NCI-H2081 treated with DMSO at 0.1 percent for 48 hours (cell line): ENCODE results near the gene GPATCH2.
"Not testable (repeated sequence)": the region's sequence is repeated elsewhere in the genome, so short reads cannot be mapped to it uniquely, and the experiment has no call there.

Experiments
- DNase-seq: peaks from one replicate; lab custom pipeline; 2025; lab: John Stamatoyannopoulos, UW

Gene GPATCH2

DNA sequence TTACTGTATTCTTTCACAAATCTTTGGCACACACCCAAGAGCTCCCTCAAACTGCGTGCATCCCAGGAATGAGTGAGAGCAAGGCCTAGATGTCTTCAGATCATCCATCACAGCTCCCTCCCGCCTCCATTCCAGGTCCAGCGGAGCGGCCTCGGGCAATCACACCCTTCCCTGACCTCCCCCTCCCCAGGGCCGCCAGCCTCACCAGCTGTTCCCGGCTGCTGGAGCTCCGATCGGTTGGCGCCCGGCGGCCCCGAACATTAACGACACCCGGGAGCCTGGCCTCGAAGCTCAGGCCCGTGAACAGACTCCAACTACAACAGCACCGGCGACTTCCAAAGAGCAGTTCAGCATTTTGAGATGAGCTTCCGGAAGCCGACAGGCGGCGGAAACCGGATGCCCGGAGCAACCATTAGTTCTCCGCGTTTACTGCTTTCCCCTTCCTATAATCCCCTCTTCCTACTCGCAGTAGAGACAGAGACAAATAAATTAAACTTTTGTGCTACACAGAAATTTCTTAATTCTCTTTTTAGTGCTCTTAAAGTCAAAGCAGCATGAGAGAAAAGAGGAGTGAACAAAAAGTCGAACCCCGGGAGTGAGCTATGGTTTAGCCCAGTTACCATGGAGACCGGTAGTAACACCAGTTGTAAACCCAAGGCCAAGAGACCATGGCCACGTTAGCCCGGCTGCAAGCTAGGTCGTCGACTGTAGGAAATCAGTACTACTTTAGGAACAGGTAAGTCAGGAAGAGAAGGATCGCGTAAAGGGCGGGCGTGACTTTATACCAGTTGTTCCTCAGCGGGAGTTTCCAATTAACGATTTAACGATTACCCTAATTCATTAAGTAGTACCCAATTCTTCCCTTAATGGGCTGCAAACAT, at the start of gene GPATCH2, which contains the start of gene SPATA17:
TSS of gene GPATCH2 (minus strand) at position 380 of the 881 bp plus-strand sequence. CDS start at position 261, 119 bp downstream.
TSS of gene SPATA17 (plus strand) at position 634 of the 881 bp plus-strand sequence. CDS start at position 669, 35 bp downstream.
- DNase-seq = peak; percentile 85

DNA sequence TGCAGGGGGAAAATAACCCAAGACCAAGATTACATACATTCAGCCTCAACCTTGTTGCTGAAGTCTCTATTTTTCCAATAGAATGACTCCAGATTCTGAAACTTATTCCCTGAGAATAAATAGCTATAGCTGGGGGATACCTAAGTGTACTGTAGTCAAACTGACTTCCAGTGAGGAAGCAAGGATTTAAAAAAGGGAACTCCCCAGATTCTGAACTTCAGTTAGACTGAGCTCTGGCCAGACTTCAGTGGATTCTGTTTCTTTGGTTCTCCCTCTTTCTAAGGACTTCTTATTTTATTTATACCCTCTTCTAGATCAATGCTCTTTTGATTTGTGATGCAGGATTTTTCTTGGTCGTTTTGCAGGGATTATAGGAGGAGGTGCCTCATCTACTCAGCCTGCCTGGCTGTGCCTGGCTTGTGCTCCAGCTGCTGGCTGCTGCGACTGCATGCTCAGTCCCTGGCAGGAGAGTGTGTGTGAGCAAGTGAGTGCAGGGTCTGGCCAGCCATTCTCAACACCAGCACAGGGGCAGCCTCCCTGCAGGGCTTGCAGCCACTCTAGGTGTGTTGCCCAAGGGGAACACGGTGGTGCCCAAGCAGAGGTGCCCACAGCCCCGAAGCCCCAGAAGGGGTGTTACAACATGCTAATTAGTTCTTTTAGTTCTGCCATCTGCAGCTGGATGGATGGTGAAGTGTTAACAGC, 43.3 kb upstream of the GPATCH2 start:
- no peak for DNase-seq

DNA sequence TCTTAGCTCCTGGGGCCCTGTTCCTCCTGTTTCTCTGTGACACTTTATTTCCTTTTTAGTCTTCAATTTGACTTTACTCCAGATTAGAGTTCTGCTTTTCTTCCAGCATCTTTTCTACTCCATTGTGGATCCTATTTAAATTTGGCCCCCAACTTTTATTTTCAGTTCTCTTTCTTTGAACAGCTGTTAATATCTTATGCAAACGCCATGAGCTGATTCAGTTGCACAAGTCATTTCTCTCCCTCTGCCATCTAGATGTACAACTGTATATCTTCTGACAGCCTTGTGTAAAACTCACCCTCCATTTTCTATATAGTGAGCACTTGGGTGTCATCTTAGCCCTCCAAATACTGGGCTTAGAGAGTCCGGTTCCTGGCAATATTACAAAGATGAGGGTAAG, 42.5 kb upstream of the GPATCH2 start:
- DNase-seq = no peak

DNA sequence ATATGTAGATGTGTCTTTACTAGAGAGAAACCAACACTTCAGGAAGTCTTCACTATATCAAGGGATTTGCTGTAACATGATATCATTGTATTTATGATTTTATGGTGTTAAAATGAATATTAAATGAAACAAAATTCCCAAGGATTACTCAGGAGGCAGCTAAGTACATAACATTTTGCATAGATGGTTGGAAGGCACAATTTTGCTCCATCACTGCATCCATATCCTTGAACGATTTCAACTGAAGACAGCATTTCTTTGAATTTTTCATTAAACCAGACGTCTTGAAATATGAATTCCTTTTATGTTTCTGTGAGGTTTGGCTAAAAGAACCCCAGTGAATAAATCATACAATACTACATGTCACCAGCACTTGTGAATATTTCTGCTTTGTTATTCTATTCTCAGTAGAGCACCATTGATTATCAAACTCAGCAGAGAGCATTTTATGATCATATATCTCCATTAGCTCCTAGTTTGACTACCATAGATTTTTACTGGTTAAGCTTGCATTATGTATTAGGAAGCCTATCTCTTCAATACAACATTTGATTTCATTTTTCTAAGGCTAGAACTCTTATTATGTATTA, 37.6 kb upstream of the GPATCH2 start:
- no peak for DNase-seq

DNA sequence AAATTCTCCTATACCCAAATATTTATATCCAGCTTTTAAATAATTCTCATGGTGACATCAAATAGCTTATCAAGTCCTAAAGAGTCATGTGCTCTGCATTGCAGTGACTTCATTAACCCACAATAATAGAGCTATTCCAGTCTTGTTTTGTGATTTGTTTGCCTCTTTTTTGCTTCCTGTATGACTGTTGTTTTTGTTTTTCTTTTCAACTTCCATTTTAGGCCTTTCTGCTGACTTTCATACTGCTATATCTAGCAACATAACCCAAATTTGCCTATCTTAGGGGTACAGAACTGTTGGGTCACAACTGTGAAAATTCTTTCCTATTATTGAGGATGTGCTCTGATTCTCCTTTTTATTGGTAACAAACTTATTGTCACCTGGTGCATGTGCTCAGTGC, 30.5 kb upstream of the GPATCH2 start:
- no peak for DNase-seq

DNA sequence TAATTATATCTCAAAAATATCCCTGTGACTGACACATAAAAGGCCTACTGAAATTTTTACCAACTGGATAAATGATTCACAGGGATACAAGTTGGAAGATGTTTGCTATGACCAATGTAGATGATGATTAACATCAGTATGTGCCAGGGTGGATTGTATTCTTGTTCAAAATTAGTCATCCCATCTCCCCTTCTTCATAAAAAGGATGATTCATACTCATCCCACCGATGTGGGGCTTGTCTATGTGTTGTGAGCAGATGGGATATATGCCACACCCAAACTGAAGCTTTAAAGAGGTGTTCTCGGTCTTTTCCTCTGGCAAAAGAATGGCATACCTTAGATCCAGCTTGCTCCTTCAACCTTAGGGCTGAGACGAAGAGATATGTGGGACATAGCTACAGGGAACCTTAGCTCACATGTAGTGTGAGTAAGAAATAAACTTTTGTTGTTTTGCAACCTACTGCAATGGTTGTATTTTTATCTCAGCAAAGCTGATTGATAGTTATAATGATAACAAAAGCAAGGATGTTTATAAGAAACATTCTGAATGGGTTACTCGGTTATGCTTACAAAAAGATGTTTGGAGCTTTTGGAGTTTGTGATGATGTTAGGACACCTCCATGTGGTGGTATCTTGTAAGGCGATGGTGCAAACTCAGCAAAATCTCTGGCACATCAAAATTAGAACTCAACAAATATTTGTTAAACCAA, 29.6 kb upstream of the GPATCH2 start:
- DNase-seq = peak; percentile 22

DNA sequence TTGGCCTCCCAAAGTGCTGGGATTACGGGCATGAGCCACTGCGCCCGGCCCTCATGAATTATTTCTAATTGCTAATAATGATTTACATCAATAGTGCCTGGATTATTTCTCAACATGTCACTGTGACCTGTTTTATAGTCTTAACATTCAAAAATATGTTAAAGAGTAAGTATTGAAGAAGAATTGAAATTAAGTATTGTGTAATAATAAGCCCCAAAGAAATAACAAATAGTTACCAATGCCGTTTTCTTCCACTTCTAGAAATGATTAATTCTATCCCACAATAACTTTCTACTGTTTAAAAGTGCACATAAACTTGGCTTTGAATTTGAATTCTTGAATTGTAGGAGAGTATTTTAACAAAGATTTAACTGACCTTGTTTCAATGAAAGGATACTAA, 19.8 kb upstream of the GPATCH2 start:
- no peak for DNase-seq

DNA sequence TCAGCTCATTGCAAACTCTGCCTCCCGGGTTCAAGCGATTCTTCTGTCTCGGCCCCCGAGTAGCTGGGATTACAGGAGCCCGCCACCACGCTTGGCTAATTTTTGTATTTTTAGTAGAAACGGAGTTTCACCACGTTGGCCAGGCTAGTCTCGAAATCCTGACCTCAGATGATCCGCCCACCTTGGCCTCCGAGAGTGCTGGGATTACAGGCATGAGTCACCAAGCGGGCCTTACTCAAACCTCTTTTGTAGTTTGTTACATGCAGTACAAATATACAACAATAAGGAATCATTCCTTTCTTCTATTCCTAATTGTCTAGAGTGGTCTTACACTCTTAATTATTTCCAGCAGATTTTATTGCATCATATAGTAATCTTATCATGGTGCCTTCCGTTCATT, 16.9 kb upstream of the GPATCH2 start:
- DNase-seq = no peak

DNA sequence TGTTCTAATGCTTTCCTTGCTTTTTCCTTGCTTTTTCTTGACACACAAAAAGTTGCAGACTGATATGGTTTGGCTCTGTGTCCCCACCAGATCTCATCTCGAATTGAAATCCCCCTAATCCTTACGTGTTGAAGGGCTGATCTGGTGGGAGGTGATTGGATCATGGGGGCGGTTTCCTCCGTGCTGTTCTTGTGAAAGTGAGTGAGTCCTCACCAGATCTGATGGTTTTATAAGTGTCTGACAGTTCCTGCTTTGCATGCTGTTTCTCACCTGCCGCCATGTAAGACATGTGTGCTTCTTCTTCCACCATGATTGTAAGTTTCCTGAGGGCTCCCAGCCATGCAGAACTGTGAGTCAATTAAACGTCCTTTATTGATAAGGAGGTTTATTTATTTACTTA, 11.6 kb upstream of the GPATCH2 start:
- no peak for DNase-seq

DNA sequence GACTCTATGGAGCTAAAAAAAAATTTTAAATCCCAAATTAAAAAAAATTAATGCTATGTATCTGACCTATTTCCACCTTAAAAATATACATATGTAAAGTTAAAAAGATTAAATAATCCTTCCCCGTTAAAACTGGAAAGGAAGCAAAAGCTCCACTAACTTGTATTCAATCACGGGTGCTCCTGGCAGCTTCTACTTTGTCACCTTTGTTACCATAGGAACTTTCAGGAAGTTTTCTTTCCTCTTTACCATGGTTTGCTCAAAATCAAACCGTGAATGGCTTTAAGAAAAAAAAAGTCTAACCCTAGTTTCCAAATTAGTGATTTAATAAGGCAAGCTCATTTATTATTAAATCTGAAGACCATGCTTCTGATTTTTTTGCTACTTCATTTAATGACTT, 3.5 kb downstream of the GPATCH2 start:
- no peak for DNase-seq

DNA sequence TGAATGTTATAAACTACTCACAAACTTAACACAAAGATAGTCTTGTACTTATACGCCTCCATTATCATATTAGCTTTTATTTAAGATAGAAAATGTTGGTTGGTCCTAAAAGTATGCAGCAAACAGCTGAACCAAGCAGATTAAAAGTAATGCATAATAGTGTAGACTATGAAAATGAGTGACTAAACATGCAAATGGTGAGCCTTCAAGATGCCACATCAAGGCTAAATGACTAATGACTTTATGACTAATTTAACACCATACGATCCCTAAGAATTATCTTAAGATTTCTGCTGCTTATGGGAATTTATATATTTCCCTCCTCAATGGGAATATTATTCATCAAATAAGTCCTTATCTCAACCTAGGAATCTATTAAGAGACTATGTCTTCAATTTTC, 4.6 kb downstream of the GPATCH2 start:
- DNase-seq = no peak

DNA sequence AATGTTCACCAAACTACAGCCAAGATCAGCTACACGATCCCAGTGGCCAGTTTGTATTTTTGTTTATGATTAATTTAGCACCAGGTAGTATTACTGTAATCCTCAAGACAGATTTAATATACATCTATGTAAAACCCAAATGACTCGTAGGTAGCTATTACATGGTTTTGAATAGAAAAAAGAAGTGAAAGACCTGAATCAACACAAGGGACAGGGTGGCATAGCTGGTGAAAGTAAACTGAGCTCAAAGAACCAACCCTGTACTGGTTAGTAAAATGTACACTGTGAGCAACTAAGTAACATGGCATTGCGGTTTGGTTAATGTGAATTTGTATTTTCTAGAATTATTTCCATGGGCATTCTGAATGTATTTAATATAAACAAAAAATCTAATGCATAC, 8.8 kb downstream of the GPATCH2 start:
- DNase-seq = no peak

DNA sequence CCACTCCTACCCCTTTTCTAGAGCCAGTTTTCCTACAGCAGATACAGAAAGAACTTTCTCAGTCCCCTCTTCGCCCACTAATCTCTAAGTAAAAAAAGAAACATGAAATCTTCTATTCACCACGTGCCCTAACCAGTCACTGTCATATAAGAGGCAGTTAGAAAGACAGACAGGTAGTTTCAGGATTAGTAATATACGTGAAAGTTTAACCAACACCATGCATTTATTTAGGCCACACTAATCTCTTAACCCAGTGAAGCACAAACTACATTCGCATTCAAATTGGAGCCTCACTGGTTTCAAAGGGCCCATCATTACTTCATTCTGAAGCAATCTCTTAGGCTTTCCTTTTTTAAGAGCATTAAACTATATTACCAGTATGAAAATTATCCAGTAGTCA, 10.1 kb downstream of the GPATCH2 start:
- no peak for DNase-seq

DNA sequence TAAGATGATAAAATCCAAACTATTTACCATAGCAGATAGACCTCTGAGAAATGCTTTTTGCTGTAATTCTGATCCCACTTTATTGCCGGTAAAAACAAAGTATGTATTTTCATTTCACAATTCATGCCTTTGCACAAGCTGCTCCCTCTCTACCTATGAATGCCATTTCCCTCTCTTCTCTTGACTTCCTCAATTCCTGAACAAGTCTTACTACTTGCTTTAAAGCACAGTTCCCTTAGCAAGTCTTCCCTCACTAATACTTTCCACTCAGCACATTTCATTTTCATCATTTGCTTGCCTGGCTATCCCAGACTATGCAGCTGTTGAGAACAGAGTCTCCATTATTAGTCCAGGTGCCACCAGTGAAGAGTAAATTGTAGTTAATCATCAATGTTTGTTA, 13.8 kb downstream of the GPATCH2 start:
- DNase-seq = no peak

DNA sequence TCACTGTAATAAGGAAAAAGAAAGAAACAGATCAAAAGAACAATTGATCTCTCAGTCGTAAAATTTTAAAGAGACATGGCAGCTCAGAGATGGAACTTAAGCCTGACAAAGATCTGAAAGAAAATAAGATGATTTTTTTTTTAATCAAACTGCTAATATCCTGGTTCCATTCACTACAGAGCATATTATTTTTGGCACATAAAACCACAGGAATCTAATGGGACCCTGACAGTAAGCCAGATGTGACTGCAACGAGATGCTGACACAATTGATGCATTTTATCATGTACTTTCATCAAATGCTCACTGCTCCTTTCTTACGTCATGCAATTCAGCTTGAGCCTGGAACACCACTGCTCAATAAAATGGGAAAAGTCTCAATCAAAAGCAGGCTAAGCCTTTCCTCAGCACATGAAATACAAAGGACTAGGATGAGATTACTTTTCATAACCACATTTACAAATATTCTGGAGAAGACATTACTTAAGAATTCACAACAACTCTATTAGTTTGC, 16.6 kb downstream of the GPATCH2 start:
- DNase-seq = no peak

DNA sequence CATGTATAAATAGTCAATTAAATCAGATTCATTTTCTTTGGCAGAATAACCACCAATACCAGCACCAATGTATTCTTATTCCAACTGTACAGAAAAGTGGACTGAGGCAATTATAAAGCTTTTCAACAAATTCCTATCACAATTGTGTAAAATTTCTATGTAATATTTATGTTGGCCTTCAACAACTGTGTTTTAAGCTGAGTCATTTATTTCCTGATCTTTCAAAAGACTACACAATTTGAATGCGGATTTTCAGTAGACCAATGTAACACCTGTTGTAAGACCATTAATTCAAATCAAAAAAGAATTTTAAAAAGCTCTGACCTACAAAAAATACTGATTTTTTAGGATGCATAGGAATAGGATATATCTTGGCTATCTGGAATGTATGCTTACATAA, 25.5 kb downstream of the GPATCH2 start:
- no peak for DNase-seq

DNA sequence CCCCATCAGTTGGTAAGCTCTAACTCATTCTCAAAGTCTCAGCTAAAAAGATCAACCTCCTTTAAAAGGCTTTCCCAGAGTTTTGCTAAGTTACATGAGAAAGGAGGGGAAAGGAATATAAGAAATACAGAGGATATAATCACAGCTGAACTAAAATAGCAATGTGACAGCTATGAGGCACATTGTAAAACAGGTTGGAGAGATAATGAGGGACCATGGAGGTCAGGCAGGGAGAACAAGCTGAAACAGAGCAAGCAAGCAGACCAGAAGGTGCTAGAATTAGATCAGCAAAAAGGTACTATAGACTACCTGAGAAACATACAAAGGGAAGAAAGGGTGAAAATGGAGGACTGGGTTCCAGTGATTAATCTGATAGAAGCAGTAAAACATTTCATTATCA, 28.5 kb downstream of the GPATCH2 start:
- DNase-seq = no peak

DNA sequence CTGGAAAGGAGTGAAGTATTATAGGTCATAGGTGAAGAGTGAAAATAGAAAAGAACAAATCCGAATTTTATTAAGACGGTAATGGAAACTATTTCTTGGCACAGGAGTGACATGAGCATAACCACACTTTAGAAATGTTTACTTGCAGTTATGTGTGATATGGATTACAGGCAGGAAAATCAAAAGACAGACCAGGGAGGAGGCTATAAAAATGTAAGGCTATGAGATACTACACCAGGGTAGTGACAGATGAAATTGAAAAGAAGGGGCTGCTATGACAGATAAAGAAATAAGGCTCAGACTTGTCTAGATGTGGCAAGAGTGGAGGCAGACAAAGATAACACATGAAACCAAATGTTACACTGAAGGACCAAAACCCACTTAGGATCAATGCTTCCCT, 31.7 kb downstream of the GPATCH2 start:
- DNase-seq = no peak

DNA sequence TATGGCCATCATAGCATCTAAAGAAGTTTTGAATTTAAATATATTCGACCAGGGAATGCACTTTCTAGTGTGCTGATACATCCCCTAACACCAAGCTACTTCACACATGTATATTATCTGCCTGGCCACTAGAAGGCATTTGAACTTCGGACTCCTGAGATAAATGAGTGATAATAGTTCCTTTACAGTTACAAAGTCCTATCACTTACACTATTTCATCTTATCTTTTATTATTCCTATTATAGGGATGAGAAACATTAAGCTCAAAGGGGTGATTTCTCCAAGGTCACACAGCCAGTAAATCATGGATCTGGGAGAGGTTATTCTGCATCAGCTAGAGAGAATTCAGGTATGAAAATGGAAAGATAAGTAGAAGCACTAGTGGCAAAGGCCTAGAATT, 40.3 kb downstream of the GPATCH2 start:
- DNase-seq = no peak

DNA sequence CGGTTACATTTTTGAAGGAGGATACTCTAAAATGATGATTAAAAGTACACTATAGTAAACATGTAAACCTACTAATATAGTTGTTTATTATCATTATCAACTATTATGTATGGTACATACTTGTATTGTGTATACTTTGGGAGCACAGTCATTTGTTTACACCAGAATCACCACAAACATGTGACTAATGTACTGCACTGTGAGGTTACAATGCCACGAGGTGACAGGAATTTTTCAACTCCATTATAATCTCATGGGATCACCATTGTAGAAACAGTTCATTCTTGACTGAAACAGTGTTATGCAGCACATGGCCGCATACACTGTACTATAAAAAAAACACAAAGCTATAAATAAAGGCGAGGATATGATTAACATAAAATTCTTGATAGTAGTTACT, 44.3 kb downstream of the GPATCH2 start:
- DNase-seq = no peak

DNA sequence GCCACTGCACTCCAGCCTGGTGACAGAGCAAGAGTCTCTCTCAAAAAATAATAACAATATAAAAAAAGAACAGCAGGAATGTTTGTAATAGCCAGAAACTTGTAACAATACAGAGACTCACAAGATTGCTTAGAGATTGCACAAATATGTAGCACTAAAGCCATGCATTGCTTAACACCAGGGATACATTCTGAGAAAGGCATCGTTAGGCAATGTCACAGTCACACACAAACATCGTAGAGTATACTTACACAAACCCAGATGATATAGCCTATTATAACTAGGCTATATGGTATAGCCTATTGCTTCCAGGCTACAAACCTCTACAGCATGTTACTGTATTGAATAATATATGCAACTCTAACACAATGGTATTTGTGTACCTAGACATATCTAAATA, 45.3 kb downstream of the GPATCH2 start:
- DNase-seq = no peak

DNA sequence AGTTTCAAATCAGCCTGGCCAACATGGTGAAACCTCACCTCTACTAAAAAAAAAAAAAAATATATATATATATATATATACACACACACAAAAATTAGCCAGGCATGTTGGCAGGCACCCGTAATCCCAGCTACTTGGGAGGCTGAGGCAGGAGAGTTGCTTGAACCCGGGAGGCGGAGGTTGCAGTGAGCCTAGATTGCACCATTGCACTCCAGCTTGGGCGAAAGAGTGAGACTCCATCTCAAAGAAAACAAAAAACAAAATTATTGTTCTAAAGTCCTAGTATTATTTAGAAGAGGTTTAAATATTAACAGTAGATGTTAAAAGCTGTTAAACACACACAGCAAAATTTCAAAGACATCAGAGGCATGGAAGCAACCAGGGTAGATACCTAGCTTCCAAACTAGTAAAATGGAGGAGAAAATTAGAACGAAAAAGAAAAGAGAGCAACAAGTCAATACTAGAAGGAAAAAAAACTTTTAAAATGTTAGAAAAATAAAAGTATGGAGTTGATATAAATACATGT, 46.5 kb downstream of the GPATCH2 start:
- DNase-seq = not testable (repeated sequence)
